Mesangial cell (primary cell): Measurements from ENCODE around the gene PSMG4. TPM values are rescaled to one million over a fixed set of nuclear protein-coding genes. Genes with fewer than 3 reads are reported as not detected.

ENCODE experiments used
- total RNA-seq: library from RNA; depleted of rRNA; stranded (reverse); fragments of >200 nt; gene quantifications from 2 replicates; pipeline ENCODE4 v1.2.3, GENCODE V29; 2015

The PSMG4 gene
- 37.8 and 39.6 TPM in 2 replicates for total RNA-seq

GRCh38 chr6:3258720-3259490, at the start of gene PSMG4:
TSS of gene PSMG4 (plus strand) at chr6:3258947. CDS start at chr6:3259023, 76 bp downstream.

GRCh38 chr6:3227363-3228045, 31.2 kb upstream of the PSMG4 start, which contains the start of gene TUBB2B:
TSS of gene TUBB2B (minus strand) at chr6:3227653. CDS start at chr6:3227543, 110 bp downstream.

Other genes starting within 250 kb of the PSMG4 start
- gene RIPK1, start 190.5 kb upstream of the PSMG4 start, total RNA-seq: 12.5 and 15.6 TPM in 2 replicates
- gene BPHL, start 140.2 kb upstream of the PSMG4 start, total RNA-seq: 11.7 and 14.3 TPM in 2 replicates
- 145 and 261 TPM in 2 replicates for gene TUBB2A, start 101.4 kb upstream of the PSMG4 start, total RNA-seq
- 95.3 and 95.6 TPM in 2 replicates for gene TUBB2B, start 31.3 kb upstream of the PSMG4 start, total RNA-seq
- gene SLC22A23, start 198.1 kb downstream of the PSMG4 start, total RNA-seq: 0.49 and 1.5 TPM in 2 replicates